Measurements from ENCODE around the gene ADAM17.

DNA sequence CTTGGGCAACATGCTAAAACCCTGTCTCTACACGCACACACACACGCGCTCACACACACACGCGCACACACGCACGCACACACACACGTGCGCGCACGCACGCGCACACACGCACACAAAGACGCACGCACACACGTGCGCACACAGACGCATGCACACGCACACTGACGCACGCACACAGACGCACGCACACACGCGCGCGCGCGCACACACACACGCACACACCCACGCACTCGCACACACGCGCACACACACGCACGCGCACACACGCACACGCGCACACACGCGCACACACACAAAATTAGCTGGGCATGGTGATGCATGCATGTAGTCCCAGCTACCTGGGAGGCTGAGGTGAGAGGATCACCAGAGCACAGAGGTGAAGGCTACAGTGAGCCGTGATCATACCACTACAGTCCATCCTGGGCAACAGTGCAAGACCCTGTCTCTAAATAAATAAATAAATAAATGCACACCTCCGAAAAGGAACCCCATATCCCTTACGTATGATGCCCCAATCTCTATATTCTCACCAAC is 89.4 kb downstream of the ADAM17 start:
- TF ChIP-seq, protein P1, sequence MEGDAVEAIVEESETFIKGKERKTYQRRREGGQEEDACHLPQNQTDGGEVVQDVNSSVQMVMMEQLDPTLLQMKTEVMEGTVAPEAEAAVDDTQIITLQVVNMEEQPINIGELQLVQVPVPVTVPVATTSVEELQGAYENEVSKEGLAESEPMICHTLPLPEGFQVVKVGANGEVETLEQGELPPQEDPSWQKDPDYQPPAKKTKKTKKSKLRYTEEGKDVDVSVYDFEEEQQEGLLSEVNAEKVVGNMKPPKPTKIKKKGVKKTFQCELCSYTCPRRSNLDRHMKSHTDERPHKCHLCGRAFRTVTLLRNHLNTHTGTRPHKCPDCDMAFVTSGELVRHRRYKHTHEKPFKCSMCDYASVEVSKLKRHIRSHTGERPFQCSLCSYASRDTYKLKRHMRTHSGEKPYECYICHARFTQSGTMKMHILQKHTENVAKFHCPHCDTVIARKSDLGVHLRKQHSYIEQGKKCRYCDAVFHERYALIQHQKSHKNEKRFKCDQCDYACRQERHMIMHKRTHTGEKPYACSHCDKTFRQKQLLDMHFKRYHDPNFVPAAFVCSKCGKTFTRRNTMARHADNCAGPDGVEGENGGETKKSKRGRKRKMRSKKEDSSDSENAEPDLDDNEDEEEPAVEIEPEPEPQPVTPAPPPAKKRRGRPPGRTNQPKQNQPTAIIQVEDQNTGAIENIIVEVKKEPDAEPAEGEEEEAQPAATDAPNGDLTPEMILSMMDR (conservative IDR thresholded peaks at IDR 0.05; ENCODE audit: low read length): no peak
- no peak for TF ChIP-seq EZH2phosphoT487 (IDR thresholded peaks at IDR 0.05; ENCODE audit: borderline replicate concordance)

Data from Loucy (cell line).